ENCODE data around the gene C16orf95. TPM values are rescaled to one million over a fixed set of nuclear protein-coding genes. Genes with fewer than 3 reads are reported as not detected.
"Not testable (repeated sequence)": the region's sequence is repeated elsewhere in the genome, so short reads cannot be mapped to it uniquely, and the experiment has no call there.

The C16orf95 gene
- 0.42 TPM for total RNA-seq

DNA sequence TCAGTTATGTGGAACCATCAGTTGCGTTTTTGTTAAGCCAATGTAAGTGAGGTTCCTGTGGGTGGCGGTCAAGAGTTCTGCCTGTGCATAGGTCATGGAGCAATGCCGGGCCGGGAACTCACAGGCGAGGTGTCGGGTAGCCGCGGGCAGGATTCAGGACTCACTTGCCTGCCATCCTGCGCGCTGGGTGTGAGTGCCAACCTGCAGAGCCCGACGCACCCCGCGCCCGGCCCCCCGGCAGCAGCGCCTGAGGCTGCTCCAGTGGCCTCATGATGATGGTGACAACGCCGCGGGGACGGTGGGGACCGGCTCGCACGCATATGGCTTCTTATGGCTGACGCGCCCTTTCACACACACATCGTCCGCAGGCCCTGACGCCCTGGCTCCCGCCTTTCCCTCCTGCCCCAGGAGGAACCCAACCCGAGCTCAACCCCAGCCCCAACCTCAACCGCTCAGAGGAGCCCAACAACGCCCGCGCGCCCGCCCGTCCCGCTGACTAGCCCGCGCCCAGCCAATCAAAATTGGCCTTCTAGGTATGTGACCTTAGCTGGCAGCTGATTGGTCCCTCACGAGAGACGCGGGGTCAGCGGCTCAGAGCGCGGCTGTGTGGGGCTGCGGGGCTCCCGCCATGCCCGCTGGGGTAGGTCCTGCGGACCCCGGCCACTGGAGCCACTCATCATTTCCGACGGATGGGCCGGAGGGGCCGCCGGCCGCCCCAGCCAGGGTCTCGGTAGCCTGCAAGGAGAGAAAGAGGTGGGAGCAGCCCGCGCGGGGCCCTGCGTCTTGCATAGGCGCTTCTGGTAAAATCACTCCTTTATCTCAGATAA lies at the start of gene C16orf95:
C16orf95 (minus strand) TSS at position 470 of the 827 bp plus-strand sequence; CDS start at position 320, 150 bp downstream.
- Histone ChIP-seq H3K4me1 (ENCODE audit: insufficient read depth, low read length) (peaks cover 10% of the 10 kb centered on the region), H3K4me3 (ENCODE audit: low read length) (peak within 1 kb of the TSS; percentile 97), H3K9me3 (ENCODE audit: low read depth, low read length) (no peaks in the 10 kb centered on the region), H3K27me3 (ENCODE audit: insufficient read depth, low read length) (no peaks in the 10 kb centered on the region)

DNA sequence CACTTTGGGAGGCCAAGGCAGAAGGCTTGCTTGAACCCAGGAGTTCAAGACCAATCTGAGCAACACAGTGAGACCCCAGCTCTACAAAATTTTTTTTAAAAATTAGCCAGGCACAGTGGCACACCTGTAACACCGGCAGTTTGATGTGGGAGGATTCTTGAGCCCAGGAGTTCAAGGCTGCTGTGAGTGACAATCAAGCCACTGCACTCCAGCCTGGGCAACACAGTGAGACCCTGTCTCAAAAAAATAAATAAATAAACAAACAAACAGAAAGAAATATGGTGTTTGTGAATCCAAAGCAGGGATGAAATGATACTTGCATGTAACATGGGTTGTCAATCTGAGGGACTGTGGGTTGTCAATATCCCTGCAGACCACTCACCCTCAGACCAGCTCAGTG lies 49.7 kb upstream of the C16orf95 start:
- H3K27me3 ChIP-seq (ENCODE audit: insufficient read depth, low read length), result peaks cover 25% of the 10 kb centered on the region

DNA sequence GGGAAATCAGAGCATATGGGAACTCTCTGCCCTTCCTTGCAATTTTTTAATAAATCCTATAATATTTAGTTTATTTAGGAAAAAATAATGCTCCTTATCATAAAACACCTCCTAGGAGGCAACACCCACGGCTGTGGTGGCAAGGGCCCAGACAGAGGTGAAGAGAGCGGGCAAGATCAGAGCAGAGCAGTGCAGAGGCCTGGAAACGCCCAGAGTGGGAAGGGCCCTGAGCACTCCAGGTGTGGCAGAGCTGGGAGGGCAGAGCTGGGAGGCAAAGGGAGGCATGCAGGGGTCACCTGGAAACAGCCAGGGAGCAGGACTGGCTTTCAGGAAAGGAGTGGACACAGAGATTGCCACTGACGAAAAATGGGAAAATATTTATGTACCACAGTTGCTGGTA lies 49.1 kb upstream of the C16orf95 start:
- H3K4me3 ChIP-seq (ENCODE audit: low read length), result no peak overlapping the region
- H3K4me1 ChIP-seq (ENCODE audit: insufficient read depth, low read length), result peaks cover 22% of the 10 kb centered on the region
- no peaks in the 10 kb centered on the region for H3K9me3 ChIP-seq (ENCODE audit: low read depth, low read length)
- peaks cover 20% of the 10 kb centered on the region for H3K27me3 ChIP-seq (ENCODE audit: insufficient read depth, low read length)

More for the DNA sequence above, 49.7 kb upstream of the C16orf95 start:
- no peaks in the 10 kb centered on the region for H3K9me3 ChIP-seq (ENCODE audit: low read depth, low read length)
- peaks cover 22% of the 10 kb centered on the region for H3K4me1 ChIP-seq (ENCODE audit: insufficient read depth, low read length)
- no peak overlapping the region for H3K4me3 ChIP-seq (ENCODE audit: low read length)

- H3K27me3 ChIP-seq (ENCODE audit: insufficient read depth, low read length), result peaks cover 19% of the 10 kb centered on the region
- H3K4me3 ChIP-seq (ENCODE audit: low read length), result no peak overlapping the region
- peaks cover 22% of the 10 kb centered on the region for H3K4me1 ChIP-seq (ENCODE audit: insufficient read depth, low read length)
- no peaks in the 10 kb centered on the region for H3K9me3 ChIP-seq (ENCODE audit: low read depth, low read length)
Measured at GRCh38 chr16:87365021-87365713, 48.0 kb upstream of the C16orf95 start.

DNA sequence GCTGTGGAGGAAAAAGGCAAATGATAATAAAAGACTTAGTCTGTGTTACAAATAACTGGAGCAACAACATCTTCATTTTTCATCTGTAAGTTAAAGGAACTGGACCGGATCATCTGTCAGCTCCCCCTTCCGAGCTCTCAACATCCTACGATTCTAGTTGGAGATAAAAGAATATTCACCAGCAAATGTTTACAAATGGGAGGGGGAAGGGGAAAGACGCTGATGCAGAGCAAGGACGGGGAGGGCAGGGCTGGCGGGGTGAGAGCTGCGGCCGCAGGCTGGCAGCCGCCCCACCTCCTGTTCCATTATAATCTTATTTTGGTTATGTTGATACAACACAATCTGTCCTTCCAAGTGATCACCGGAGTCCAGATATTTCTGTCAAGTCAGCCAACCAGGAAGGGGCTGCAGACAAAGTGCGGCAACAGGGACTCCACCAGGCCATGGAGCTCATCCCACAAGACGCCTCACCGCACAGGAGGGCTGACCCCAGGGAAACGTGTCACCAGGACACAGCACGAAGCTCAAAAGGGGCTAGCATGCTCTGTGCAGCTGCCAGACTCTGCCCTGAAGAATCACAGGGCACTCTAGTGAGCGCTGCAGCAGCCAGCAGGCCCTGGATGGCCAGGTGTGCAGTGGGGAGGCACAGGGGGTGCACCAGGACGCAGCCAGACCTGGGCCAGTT lies 46.7 kb upstream of the C16orf95 start:
- H3K4me1 ChIP-seq (ENCODE audit: insufficient read depth, low read length), result peaks cover 17% of the 10 kb centered on the region
- H3K9me3 ChIP-seq (ENCODE audit: low read depth, low read length), result no peaks in the 10 kb centered on the region
- peaks cover 10% of the 10 kb centered on the region for H3K27me3 ChIP-seq (ENCODE audit: insufficient read depth, low read length)
- H3K4me3 ChIP-seq (ENCODE audit: low read length), result no peak overlapping the region

DNA sequence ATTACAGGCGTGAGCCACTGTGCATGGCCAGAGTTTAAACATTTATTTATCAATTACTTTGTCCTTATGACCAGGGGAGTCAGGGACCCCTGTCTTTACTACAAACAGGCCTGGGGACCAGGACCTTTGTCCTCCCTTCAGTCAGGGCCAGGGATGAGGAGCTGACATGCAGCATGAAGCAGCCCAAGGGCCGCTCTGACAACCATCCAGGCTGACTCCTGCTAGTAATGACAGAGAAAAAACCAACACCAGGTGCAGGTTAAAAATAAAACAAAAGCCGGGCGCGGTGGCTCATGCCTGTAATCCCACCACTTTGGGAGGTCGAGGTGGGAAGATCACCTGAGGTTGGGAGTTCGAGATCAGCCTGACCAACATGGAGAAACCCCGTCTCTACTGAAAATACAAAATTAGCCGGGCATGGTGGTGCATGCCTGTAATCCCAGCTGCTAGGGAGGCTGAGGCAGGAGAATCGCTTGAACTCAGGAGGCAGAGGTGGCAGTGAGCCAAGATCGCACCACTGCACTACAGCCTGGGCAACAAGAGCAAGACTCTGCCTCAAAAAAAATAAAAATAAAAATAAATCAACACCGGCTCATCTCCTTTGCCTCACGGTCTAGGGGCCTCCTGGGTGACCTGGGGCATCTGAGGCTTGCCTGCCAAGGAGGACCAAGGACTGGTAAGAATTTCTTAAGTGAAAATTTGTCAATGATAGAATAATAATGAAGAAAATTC lies 45.8 kb upstream of the C16orf95 start:
- not testable (repeated sequence) for H3K27me3 ChIP-seq (ENCODE audit: insufficient read depth, low read length); H3K4me3 ChIP-seq (ENCODE audit: low read length); H3K9me3 ChIP-seq (ENCODE audit: low read depth, low read length); H3K4me1 ChIP-seq (ENCODE audit: insufficient read depth, low read length)

DNA sequence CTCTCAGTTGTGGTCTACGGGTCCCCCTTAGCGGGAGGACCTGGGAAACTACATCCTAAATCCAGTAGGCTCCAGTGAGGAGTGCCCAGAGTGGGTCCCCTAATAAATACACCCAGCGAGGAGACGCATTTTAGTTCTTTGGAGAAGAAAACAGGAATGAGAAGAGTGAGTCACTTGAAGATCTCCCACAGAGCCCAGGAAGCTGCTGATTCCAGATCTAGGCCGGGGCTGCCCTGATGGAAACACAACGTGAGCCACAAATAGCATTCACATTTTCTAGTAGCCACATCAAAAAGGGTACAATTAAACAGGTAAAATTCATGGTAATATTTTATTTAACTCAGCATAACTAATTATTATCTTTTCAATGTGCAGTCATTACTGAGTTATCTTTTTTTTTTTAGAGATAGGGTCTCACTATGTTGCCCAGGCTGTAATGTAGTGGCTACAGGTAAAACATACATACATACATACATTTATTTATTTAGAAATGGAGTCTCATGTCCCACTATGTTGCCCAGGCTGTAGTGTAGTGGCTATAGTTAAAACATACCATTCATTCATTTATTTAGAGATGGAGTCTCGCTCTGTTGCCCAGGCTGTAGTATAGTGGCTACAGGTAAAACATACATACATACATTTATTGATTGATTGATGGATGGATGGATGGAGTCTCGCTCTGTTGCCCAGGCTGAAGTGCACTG lies 44.9 kb upstream of the C16orf95 start:
- peaks cover 5% of the 10 kb centered on the region for H3K4me1 ChIP-seq (ENCODE audit: insufficient read depth, low read length)
- H3K4me3 ChIP-seq (ENCODE audit: low read length), result no peak overlapping the region
- H3K27me3 ChIP-seq (ENCODE audit: insufficient read depth, low read length), result peaks cover under 1% of the 10 kb centered on the region
- no peaks in the 10 kb centered on the region for H3K9me3 ChIP-seq (ENCODE audit: low read depth, low read length)

DNA sequence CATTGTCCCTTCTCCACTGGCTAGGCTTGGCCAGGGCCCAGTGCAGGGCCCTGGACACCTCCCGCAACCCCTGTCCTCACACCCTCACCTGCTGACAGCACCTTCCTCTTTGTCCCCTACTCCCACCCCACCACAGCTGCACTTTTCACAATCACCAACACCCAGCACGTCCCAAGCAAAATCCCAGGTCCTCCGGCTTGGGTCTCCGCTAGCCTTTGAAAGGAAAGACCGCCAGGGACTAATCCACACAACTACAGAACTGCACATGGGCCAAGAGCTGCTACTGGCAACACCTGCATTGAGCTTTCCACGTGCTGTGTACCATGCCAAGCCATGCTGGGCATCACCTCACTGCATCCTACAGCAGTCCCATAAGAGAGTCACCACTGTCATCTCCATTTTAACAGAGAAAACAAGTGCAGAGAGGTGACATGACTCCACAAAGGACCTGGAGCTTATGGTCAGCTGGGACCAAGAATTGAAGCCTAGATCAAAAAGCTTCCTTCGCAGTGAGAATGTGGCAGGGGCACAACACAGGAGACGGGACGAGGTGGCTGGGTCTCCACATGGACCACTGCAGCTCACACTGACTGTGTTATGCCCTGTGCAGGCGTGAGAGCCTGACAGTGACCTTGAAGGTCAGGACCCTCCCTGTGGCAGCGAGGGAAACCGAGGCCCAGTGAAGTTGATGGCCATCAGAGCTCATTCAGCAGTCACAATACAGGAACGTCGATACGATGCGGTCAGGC lies 43.8 kb upstream of the C16orf95 start:
- Histone ChIP-seq H3K9me3 (ENCODE audit: low read depth, low read length) (no peaks in the 10 kb centered on the region), H3K4me1 (ENCODE audit: insufficient read depth, low read length) (peaks cover 5% of the 10 kb centered on the region), H3K4me3 (ENCODE audit: low read length) (no peak overlapping the region), H3K27me3 (ENCODE audit: insufficient read depth, low read length) (no peaks in the 10 kb centered on the region)

DNA sequence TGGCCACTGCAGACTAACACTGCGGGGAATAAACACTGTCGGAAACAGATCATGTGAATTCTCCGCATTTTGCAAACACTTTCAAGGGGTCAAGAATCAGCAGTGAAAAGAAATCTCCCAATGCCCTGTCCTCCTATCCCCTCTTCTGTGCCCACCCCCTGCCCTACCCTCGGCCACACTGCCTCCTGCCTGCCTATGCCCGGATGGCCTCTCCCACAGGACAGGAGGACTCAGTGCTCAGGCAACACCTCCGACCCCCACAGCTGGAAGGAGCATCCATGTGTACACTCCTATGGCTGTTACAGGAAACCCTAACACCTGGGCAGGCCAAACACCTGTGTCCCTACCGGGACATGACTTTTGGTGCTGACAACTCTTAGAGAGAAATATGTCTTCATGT lies 41.9 kb upstream of the C16orf95 start:
- Histone ChIP-seq H3K27me3 (ENCODE audit: insufficient read depth, low read length) (no peaks in the 10 kb centered on the region), H3K9me3 (ENCODE audit: low read depth, low read length) (no peaks in the 10 kb centered on the region), H3K4me3 (ENCODE audit: low read length) (no peak overlapping the region), H3K4me1 (ENCODE audit: insufficient read depth, low read length) (no peaks in the 10 kb centered on the region)

DNA sequence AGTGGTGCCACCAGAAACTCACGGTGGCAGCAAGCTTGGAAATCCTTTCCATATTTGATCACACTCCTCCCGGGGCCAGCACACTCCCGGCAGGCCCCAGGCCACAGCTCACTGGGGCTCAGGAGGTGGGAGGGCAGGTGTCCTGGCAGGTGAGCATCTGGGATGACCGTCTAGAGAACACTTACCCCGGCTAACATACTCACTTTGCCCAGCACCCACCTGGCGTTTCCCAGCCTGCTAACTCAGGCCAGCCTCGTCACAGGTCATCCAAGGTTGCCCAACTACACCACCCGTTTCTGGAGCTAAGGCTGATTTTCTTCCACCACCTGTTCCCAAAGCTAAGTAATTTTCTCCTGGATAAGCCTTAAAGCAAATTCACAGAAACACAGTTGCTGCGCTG lies 41.5 kb upstream of the C16orf95 start:
- Histone ChIP-seq H3K4me1 (ENCODE audit: insufficient read depth, low read length) (no peaks in the 10 kb centered on the region), H3K27me3 (ENCODE audit: insufficient read depth, low read length) (no peaks in the 10 kb centered on the region), H3K4me3 (ENCODE audit: low read length) (no peak overlapping the region), H3K9me3 (ENCODE audit: low read depth, low read length) (no peaks in the 10 kb centered on the region)

DNA sequence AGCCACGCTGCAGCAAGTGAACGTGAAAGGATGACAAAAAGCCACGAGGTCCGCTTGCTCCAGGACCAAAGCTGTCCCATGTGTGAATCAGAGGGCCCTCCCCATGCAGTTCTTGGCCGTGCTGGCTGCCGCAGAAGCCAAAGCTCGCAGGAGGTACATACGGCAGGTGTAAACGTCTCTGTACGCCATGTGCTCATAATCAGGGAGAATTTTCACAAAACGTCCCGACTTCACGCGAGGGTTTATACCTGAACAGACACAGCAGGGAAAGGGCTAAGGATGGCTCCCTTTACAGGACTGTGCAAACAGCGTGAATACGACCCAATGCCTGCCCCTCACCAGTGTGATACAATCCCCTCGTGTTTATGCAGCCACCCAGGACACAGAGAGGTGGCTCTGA lies 41.1 kb upstream of the C16orf95 start:
- H3K9me3 ChIP-seq (ENCODE audit: low read depth, low read length), result no peaks in the 10 kb centered on the region
- no peak overlapping the region for H3K4me3 ChIP-seq (ENCODE audit: low read length)
- H3K4me1 ChIP-seq (ENCODE audit: insufficient read depth, low read length), result no peaks in the 10 kb centered on the region
- no peaks in the 10 kb centered on the region for H3K27me3 ChIP-seq (ENCODE audit: insufficient read depth, low read length)

GRCh38 chr16:87356491-87356853 lies 39.3 kb upstream of the C16orf95 start:
- Histone ChIP-seq H3K4me3 (ENCODE audit: low read length) (no peak overlapping the region), H3K27me3 (ENCODE audit: insufficient read depth, low read length) (no peaks in the 10 kb centered on the region), H3K4me1 (ENCODE audit: insufficient read depth, low read length) (no peaks in the 10 kb centered on the region), H3K9me3 (ENCODE audit: low read depth, low read length) (no peaks in the 10 kb centered on the region)

DNA sequence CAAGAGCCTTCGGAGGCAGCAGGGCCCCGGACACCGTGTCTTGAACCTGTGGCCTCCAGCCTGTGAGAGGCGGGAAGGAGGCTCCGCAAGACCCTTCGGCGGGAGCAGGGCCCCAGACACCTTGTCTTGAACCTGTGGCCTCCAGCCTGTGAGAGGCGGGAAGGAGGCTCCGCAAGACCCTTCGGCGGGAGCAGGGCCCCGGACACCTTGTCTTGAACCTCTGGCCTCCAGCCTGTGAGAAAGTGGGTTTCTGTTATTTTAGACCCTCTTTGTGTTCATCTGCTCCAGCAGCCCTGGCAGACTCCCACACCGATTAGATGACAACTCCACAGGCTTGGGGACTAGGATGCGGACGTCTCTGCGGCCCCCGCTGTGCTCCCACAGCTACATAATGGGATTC lies 36.4 kb upstream of the C16orf95 start:
- Histone ChIP-seq H3K4me1 (ENCODE audit: insufficient read depth, low read length) (no peaks in the 10 kb centered on the region), H3K4me3 (ENCODE audit: low read length) (no peak overlapping the region), H3K27me3 (ENCODE audit: insufficient read depth, low read length) (no peaks in the 10 kb centered on the region), H3K9me3 (ENCODE audit: low read depth, low read length) (no peaks in the 10 kb centered on the region)

DNA sequence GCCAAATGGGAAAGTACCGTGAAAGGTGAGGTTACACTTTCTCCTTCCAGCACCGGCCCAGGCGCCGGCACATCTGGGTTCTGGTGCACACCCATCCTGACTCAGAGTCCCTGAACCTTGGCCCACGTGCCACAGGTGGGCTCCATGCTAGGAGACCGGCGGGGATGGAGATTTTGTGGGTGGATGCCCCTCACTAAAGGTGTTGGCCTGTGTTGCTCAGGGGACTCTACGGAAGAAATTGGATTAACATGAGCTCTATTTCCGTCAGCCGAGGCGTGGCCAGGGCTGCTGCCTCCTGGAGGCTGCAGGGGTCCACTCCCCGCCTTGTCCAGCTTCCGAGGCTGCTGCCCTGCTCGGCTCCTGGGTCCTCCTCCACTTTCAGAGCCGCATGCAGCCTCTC lies 35.6 kb upstream of the C16orf95 start:
- no peaks in the 10 kb centered on the region for H3K27me3 ChIP-seq (ENCODE audit: insufficient read depth, low read length)
- H3K4me1 ChIP-seq (ENCODE audit: insufficient read depth, low read length), result no peaks in the 10 kb centered on the region
- no peak overlapping the region for H3K4me3 ChIP-seq (ENCODE audit: low read length)
- no peaks in the 10 kb centered on the region for H3K9me3 ChIP-seq (ENCODE audit: low read depth, low read length)

Measured in mononuclear cell (primary cell).